Choroid plexus epithelial cell (primary cell): ENCODE data around the gene DPCD.

Source experiments
- DNase-seq: peaks from one replicate; pipeline ENCODE4 v3.0.0-alpha.2; 2010; ENCODE audit warnings: low read depth
- H3K4me3 ChIP-seq: 2 replicates; pipeline ENCODE4 v1.5.1; 2011; ENCODE audit warnings: low read depth, mild to moderate bottlenecking, control low read depth, low read length, moderate library complexity
- TF ChIP-seq, protein P1 (sequence below): conservative IDR thresholded peaks from 2 replicates; pipeline ENCODE4 v1.5.1; 2011; ENCODE audit warnings: low read depth, mild to moderate bottlenecking, control low read depth, inconsistent platforms, low read length, moderate library complexity

The DPCD gene

DNA sequence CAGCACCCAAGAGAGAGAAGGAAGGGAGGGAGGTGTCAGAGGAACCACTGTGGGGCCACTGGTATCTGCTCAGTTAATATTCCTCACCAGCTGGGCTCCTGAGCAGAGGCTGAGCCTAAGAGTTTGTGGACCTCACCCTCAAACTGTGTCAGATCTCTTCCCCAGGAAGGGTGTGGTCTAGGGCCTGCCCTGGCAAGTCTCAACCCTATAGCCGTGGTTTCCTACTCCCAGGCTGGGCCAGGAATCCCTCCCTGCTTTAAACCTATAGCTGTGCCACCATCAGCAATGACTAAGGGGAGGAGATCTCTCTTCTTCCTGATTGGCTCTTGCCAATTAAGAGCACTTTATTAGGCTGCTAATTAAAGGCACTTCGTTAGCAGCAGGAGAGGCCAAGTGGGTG is 29.9 kb upstream of the DPCD start:
- DNase-seq = no peak
- no peak overlapping the region for H3K4me3 ChIP-seq
- TF ChIP-seq, protein P1, sequence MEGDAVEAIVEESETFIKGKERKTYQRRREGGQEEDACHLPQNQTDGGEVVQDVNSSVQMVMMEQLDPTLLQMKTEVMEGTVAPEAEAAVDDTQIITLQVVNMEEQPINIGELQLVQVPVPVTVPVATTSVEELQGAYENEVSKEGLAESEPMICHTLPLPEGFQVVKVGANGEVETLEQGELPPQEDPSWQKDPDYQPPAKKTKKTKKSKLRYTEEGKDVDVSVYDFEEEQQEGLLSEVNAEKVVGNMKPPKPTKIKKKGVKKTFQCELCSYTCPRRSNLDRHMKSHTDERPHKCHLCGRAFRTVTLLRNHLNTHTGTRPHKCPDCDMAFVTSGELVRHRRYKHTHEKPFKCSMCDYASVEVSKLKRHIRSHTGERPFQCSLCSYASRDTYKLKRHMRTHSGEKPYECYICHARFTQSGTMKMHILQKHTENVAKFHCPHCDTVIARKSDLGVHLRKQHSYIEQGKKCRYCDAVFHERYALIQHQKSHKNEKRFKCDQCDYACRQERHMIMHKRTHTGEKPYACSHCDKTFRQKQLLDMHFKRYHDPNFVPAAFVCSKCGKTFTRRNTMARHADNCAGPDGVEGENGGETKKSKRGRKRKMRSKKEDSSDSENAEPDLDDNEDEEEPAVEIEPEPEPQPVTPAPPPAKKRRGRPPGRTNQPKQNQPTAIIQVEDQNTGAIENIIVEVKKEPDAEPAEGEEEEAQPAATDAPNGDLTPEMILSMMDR = no peak

DNA sequence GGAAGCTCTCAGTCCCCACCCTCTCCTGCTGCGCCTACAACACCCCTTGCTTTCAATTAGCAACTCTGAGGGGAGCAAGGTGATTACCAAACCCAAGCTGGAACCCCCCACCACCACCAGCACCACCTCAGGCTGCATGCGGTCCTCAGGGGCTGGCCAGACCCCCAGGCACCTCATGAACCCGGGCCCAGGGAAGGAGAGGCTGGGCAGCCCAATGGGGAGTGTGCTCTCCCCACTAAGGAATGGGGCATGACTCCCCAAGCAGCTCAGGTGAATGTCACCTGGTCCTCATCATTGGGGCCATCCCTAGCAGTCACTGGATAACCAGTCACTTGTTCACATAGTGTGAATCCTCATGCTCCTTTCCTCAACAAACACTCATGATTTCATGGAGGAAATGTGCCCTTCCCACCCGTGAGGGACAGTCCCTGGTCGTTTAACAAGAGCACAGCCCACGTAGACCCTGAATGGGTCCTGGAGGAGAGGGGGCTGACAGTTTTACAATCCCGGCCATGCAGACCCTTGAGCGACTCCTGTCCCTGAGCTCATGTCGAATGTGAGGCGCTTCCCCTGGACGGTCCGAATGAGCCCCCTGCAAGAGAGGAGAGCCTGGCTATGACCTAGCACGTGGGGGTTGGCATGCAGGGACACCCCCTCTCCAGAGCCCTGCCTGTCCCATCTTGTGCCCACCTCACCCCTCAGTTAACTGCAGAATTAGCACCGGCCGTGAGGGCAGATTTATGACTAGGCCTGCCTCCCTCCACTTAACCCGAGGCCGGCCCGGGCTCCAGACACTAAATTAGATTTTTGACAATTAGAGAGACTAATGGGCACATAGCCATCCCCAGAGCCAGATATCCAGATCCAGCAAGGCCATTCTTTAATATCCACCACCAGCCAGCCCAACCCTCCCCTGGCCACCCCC is 29.2 kb upstream of the DPCD start:
- no peak overlapping the region for H3K4me3 ChIP-seq
- DNase-seq = no peak
- TF ChIP-seq, protein P1 = no peak

DNA sequence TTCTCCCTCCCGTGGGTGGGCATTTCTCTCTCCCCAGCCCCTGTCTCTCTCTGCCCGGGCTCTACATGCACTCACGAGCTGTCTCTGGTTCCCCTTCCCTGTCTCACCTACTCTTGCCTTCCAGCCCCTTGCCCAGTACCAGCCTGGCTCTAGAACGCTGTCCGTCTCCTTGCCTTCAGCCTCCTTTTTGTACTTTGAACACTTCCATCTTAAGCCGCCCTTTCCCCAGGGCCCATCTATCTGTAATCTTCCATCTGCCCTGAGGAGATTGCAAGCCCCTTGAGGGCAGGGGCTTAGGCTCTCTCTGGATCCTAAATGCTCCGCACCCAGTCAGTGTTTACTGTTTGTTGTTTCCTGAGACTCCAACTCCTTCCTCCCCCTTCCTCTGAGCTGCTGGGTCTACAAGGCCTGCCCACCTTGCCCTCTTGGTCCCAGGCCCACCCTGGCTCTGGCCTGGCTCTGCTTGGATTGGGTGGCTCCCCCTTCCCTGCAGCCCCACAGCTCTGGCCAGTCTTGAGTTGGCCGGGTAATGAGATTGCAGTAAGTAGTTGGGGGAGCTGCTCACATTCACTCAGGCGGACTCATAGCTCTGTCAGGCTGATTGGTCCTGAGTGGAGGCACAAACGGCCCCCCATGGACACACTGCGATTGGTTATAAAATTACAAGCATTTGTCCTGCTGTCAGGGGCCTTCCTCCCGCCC is 28.4 kb upstream of the DPCD start:
- TF ChIP-seq, protein P1 = no peak
- no peak overlapping the region for H3K4me3 ChIP-seq
- no peak for DNase-seq

DNA sequence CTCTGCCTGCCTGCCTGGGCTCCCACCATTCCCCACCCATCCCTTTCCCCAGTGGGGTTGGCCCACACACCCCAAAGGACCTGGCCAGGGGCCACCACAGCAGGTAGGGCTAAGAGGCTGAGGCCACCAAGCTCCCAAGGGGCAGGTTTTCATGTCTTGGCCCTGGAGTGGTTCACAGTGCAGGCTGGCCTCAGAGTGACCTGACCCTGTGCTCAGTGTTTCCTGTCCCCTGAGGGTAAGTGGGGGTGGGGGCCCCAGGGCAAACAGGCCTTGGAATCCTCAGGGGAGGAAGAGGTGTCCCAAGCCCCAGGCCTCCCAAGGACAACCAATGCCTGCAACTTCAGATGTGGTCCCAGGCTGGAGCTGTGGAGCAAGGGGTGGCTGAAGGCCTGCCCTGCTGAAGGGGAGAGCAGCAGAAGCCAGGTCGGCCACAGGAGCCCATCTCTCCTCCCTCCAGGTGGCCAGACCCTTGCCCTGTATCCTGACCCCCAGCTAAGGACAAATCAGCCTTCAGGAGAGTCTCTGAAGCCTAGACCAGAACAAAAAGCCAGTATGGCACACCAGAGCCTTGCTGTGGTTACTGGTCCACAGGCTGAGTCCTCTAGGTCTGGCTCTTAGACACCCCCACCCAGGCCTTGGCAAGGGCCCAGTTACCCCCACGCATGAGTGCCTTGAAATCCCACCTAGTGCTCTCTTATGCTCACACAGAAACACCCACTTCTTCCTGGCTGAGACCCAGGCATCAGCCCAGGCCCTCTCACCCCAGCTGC is 27.6 kb upstream of the DPCD start:
- DNase-seq = no peak
- no peak overlapping the region for H3K4me3 ChIP-seq
- TF ChIP-seq, protein P1 = no peak

DNA sequence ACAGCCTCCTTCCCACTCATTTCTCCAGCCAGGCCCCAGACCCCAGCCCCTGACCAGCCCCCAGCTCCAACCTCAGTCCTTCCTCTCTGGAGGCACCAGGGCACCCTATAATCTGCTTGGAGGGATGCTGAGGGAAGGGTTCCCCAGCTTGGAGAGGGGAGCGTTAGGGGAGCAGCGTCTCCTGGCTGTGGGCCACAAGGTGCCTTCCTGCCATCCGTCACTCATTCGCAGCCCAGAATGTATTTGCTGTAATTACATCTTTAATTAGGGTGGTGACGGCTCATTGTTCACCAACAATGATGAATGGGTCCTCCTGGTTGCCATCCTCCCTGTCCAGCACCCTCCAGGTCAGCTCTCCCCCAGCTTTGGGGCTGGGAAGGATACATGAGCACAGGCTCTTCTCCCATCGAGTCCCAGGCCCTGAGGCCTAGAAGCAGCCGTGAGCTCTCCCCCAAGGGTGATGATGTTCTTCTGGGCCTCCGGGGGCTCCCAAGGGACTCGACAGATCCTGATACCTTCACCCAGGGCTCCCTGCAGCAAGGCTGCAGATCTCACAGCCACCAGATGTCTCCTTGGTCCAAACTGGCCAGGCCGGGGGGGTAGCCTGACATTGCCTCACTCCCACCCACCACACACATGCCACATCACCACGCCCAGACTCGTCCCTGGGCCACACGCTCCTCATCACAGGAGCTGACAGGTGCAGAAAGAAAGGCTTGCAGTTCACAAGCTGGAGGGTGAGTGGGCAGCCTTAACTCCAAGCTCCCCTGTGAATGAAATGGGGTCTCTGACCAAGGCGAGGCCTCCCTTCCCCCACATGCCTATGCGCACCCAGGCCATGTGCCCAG is 26.8 kb upstream of the DPCD start:
- H3K4me3 ChIP-seq = no peak overlapping the region
- TF ChIP-seq, protein P1 = no peak
- DNase-seq = no peak

DNA sequence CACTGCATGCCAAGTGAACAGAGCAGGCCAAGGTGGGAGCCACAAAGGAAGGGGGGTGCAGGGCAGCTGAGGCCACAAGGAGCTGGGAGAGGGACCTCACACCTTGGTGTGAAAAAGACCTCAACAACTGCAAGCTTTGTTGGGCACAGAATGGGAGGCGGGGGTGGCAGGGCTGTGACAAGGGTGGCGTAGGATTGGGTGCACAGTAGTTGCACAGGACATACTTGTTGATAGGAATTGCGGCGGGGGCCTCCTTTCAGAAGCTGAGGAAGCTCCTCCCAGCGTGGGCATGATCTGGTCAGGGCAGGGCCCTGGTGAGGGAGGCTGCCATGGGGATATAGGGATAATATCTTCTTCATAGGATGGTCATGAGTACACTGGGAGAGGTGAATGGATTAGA is 25.9 kb upstream of the DPCD start:
- no peak overlapping the region for H3K4me3 ChIP-seq
- DNase-seq = no peak
- TF ChIP-seq, protein P1 = no peak
